ENCODE results near the gene ZNF821. TPM values are rescaled to one million over a fixed set of nuclear protein-coding genes. Genes with fewer than 3 reads are reported as not detected.

ZNF821 gene
- total RNA-seq, 2 donors from 2014 or later = 5.7 to 6.3 TPM

DNA sequence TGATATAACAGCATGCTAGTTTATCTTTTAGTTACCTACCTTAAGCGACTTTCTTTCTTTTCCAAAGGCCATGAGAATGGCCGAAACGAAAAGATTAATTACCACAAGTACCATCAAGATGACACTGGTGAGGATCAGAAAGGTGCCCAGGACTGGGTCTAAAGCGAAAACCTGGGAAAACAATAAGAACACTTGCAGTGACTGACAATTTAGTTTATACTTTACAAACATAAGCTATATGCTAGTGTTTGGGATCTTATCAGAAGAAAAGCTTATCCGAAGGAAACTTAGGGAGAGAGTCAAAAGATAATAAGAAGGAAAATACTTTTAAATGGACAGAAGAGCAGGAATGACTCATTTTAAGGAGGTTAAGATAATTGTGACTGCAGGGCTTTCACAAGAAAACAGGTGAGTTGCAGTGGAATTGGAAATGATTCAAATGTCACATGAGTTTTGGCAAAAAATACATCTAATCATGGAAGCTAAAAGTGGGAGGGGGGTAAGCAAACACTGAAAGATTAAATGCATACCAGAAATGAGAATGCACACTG, 46.1 kb upstream of the ZNF821 start:
- DNase-seq (ENCODE audit: low spot score) (no peak), ATAC-seq (ENCODE audit: insufficient number of reproducible peaks, low FRiP score, low read depth) (no peak)
- Histone ChIP-seq H3K4me1 (ENCODE audit: control insufficient read depth in 1 of 2, low read depth in 2 of 2) (peaks cover 27 to 60% of the 10 kb centered on the region in 2 donors), H3K27ac (peak overlapping the region in 1 of 2 donors; percentile 62), H3K4me3 (no peak overlapping the region), H3K9me3 (no peaks in the 10 kb centered on the region), H3K36me3 (peaks cover 28% of the 10 kb centered on the region), H3K27me3 (replicated peaks; ENCODE audit: insufficient read depth) (no peaks in the 10 kb centered on the region)
- TF ChIP-seq, protein P1, sequence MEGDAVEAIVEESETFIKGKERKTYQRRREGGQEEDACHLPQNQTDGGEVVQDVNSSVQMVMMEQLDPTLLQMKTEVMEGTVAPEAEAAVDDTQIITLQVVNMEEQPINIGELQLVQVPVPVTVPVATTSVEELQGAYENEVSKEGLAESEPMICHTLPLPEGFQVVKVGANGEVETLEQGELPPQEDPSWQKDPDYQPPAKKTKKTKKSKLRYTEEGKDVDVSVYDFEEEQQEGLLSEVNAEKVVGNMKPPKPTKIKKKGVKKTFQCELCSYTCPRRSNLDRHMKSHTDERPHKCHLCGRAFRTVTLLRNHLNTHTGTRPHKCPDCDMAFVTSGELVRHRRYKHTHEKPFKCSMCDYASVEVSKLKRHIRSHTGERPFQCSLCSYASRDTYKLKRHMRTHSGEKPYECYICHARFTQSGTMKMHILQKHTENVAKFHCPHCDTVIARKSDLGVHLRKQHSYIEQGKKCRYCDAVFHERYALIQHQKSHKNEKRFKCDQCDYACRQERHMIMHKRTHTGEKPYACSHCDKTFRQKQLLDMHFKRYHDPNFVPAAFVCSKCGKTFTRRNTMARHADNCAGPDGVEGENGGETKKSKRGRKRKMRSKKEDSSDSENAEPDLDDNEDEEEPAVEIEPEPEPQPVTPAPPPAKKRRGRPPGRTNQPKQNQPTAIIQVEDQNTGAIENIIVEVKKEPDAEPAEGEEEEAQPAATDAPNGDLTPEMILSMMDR (IDR thresholded peaks at IDR 0.05) = no peak

DNA sequence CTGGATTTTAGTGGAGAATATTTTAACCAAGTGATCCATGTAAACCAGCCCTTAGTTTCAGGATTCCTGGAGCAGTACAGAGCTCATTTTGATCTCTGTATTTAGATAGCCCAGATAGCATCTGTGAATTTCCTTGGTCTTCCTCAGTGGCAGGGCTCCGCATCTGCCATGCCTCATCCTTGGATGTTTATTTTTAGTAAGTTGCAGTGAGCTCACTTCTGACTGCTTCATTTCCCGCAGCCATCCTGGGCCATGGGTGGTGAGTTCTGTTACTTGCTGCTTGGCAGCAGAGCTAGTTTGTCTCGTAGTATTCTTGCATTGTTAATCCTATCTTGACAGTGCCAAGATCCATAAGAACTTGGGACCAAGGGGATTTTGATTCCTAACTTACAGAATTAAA, 45.1 kb upstream of the ZNF821 start:
- Histone ChIP-seq H3K4me1 (ENCODE audit: control insufficient read depth in 1 of 2, low read depth in 2 of 2) (peaks cover 27 to 67% of the 10 kb centered on the region in 2 donors), H3K36me3 (peaks cover 27% of the 10 kb centered on the region), H3K9me3 (no peaks in the 10 kb centered on the region), H3K27ac (peak overlapping the region; percentile 62 to 79), H3K27me3 (replicated peaks; ENCODE audit: insufficient read depth) (no peaks in the 10 kb centered on the region), H3K4me3 (no peak overlapping the region)
- no peak for DNase-seq (ENCODE audit: low spot score)
- no peak for ATAC-seq (ENCODE audit: insufficient number of reproducible peaks, low FRiP score, low read depth)
- TF ChIP-seq, protein P1 (IDR thresholded peaks at IDR 0.05) = no peak

DNA sequence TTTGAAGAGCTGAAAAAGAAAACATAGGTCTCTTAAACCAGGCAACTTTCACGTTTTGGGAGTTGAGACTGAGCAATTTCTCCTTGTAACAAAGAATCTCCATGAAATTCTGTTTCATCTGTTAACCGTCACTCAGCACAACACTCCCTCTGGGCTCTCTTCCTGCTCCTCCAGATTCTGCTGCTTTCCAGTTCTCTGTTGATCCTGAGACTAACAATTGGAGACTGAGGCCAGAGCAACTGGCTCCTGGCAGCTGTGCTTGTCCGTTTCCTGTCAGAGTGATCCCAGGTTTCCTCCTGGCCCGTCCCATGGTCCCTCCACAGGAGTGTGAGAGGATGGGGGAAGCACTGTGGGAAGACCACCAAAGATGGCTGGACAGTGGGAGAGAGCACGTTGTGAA, 43.8 kb upstream of the ZNF821 start:
- no peak overlapping the region for H3K4me3 ChIP-seq
- no peak for DNase-seq (ENCODE audit: low spot score)
- no peaks in the 10 kb centered on the region for H3K9me3 ChIP-seq
- TF ChIP-seq, protein P1 (IDR thresholded peaks at IDR 0.05) = no peak
- ATAC-seq (ENCODE audit: insufficient number of reproducible peaks, low FRiP score, low read depth) = no peak
- H3K27ac ChIP-seq = peak overlapping the region; percentile 62 to 79
- H3K27me3 ChIP-seq (replicated peaks; ENCODE audit: insufficient read depth) = no peaks in the 10 kb centered on the region
- peaks cover 36% of the 10 kb centered on the region for H3K36me3 ChIP-seq
- peaks cover 27 to 64% of the 10 kb centered on the region in 2 donors for H3K4me1 ChIP-seq (ENCODE audit: control insufficient read depth in 1 of 2, low read depth in 2 of 2)

DNA sequence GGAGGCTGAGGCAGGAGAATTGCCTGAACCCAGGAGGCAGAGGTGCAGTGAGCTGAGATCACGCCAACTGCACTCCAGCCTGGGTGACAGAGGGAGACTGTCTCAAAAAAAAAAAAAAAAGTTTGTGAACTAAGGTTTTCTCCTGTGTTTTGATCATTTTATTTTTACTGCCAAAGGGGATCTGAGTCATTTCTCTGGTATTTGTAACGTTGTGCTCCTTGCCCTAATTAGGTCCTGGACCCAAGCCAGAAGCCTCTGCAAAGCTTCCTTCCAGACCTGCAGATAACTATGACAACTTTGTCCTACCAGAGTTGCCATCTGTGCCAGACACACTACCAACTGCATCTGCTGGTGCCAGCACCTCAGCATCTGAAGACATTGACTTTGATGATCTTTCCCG, 43.4 kb upstream of the ZNF821 start:
- Histone ChIP-seq H3K4me1 (ENCODE audit: control insufficient read depth in 1 of 2, low read depth in 2 of 2) (peaks cover 27 to 64% of the 10 kb centered on the region in 2 donors), H3K27ac (peak overlapping the region; percentile 62 to 79), H3K4me3 (no peak overlapping the region), H3K9me3 (no peaks in the 10 kb centered on the region), H3K27me3 (replicated peaks; ENCODE audit: insufficient read depth) (no peaks in the 10 kb centered on the region), H3K36me3 (peaks cover 40% of the 10 kb centered on the region)
- DNase-seq (ENCODE audit: low spot score) = peak; percentile 33
- ATAC-seq (ENCODE audit: insufficient number of reproducible peaks, low FRiP score, low read depth) = peak; percentile 83
- TF ChIP-seq, protein P1 (IDR thresholded peaks at IDR 0.05) = no peak

DNA sequence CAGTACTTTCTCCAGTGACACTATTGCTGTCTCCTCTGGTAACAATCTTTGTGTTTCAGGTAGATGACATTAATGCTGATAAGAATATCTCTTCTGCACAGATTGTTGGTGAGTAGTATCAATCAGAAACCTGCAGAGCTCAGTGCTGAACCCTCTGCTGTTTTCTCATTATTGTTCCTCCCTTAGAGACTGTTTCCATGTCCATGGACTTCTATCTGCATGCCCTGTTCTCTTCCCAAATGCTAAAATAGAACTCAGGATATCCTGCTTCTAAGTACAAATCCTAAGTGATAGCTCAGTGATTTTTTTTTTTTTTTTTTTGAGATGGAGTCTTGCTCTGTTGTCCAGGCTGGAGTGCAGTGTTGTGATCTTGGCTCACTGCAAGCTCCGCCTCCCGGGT, 40.7 kb upstream of the ZNF821 start:
- H3K4me1 ChIP-seq (ENCODE audit: control insufficient read depth in 1 of 2, low read depth in 2 of 2) = peaks cover 23 to 47% of the 10 kb centered on the region in 2 donors
- DNase-seq (ENCODE audit: low spot score) = no peak
- no peak overlapping the region for H3K27ac ChIP-seq
- TF ChIP-seq, protein P1 (IDR thresholded peaks at IDR 0.05) = no peak
- no peak overlapping the region for H3K4me3 ChIP-seq
- H3K9me3 ChIP-seq = no peaks in the 10 kb centered on the region
- no peak for ATAC-seq (ENCODE audit: insufficient number of reproducible peaks, low FRiP score, low read depth)
- no peaks in the 10 kb centered on the region for H3K27me3 ChIP-seq (replicated peaks; ENCODE audit: insufficient read depth)
- peaks cover 64% of the 10 kb centered on the region for H3K36me3 ChIP-seq
